ENCODE data around the gene FYN.

The FYN gene

GRCh38 chr6:111894272-111894671 lies 21.0 kb upstream of the FYN start:
- no peaks in the 10 kb centered on the region for H3K79me2 ChIP-seq (ENCODE audit: insufficient read depth, low read length)
- no peaks in the 10 kb centered on the region for H3F3A ChIP-seq (ENCODE audit: insufficient read depth)
- no peaks in the 10 kb centered on the region for H3K9me2 ChIP-seq (replicated peaks; ENCODE audit: insufficient read depth, low read length)
- no peak overlapping the region for H2AFZ ChIP-seq (ENCODE audit: low read depth, low read length, severe bottlenecking)
- no peak overlapping the region for H3K4me2 ChIP-seq (ENCODE audit: low read depth, low read length, poor library complexity, severe bottlenecking)
- H3K27me3 ChIP-seq (ENCODE audit: low read length), result no peaks in the 10 kb centered on the region
- no peaks in the 10 kb centered on the region for H3K36me3 ChIP-seq (ENCODE audit: low read length)
- H3K4me3 ChIP-seq (ENCODE audit: insufficient read depth, low read length, poor library complexity, severe bottlenecking), result no peak overlapping the region
- no peak overlapping the region for H3K9ac ChIP-seq (ENCODE audit: low read length)
- no peak overlapping the region for H3K27ac ChIP-seq (ENCODE audit: low read depth, low read length)
- no peaks in the 10 kb centered on the region for H4K20me1 ChIP-seq (ENCODE audit: low read depth, low read length)
- H3K9me3 ChIP-seq (ENCODE audit: insufficient read depth, low read length), result no peaks in the 10 kb centered on the region
- TF ChIP-seq, protein P1, sequence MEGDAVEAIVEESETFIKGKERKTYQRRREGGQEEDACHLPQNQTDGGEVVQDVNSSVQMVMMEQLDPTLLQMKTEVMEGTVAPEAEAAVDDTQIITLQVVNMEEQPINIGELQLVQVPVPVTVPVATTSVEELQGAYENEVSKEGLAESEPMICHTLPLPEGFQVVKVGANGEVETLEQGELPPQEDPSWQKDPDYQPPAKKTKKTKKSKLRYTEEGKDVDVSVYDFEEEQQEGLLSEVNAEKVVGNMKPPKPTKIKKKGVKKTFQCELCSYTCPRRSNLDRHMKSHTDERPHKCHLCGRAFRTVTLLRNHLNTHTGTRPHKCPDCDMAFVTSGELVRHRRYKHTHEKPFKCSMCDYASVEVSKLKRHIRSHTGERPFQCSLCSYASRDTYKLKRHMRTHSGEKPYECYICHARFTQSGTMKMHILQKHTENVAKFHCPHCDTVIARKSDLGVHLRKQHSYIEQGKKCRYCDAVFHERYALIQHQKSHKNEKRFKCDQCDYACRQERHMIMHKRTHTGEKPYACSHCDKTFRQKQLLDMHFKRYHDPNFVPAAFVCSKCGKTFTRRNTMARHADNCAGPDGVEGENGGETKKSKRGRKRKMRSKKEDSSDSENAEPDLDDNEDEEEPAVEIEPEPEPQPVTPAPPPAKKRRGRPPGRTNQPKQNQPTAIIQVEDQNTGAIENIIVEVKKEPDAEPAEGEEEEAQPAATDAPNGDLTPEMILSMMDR (IDR thresholded peaks at IDR 0.05; ENCODE audit: insufficient read depth, low read length, poor library complexity, severe bottlenecking), result no peak
- no peak for TF ChIP-seq EZH2phosphoT487 (conservative IDR thresholded peaks at IDR 0.05; ENCODE audit: low read length)

GRCh38 chr6:111892431-111892830 lies 19.2 kb upstream of the FYN start:
- Histone ChIP-seq H3K27ac (ENCODE audit: low read depth, low read length) (no peak overlapping the region), H2AFZ (ENCODE audit: low read depth, low read length, severe bottlenecking) (no peak overlapping the region), H3K36me3 (ENCODE audit: low read length) (no peaks in the 10 kb centered on the region), H3K4me2 (ENCODE audit: low read depth, low read length, poor library complexity, severe bottlenecking) (no peak overlapping the region), H3F3A (ENCODE audit: insufficient read depth) (no peaks in the 10 kb centered on the region), H3K9me2 (replicated peaks; ENCODE audit: insufficient read depth, low read length) (no peaks in the 10 kb centered on the region), H4K20me1 (ENCODE audit: low read depth, low read length) (no peaks in the 10 kb centered on the region), H3K9me3 (ENCODE audit: insufficient read depth, low read length) (no peaks in the 10 kb centered on the region), H3K79me2 (ENCODE audit: insufficient read depth, low read length) (no peaks in the 10 kb centered on the region), H3K9ac (ENCODE audit: low read length) (no peak overlapping the region), H3K27me3 (ENCODE audit: low read length) (no peaks in the 10 kb centered on the region), H3K4me3 (ENCODE audit: insufficient read depth, low read length, poor library complexity, severe bottlenecking) (no peak overlapping the region)
- TF ChIP-seq, protein P1 (IDR thresholded peaks at IDR 0.05; ENCODE audit: insufficient read depth, low read length, poor library complexity, severe bottlenecking), result no peak
- no peak for TF ChIP-seq EZH2phosphoT487 (conservative IDR thresholded peaks at IDR 0.05; ENCODE audit: low read length)

DNA sequence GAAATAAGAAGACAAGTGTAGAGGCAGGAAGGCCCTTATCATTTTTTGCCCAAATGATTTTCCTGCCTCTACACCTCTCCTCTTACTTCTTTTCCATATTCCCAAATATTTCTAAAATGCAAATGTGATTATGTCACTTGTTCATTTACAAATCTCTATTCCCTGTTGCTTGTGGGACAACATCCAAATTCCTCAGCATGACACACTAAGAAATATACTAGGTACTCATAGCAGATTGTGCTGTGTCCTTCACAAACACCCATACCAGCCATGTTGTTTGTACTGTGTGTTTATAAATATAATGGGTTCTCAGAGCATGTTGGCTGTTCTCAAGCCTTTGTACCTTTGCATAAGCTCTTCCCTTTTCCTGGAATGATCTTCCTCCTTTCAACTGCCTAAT lies 17.7 kb upstream of the FYN start:
- H3K79me2 ChIP-seq (ENCODE audit: insufficient read depth, low read length), result no peaks in the 10 kb centered on the region
- H3K4me3 ChIP-seq (ENCODE audit: insufficient read depth, low read length, poor library complexity, severe bottlenecking), result no peak overlapping the region
- H3K9me2 ChIP-seq (replicated peaks; ENCODE audit: insufficient read depth, low read length), result no peaks in the 10 kb centered on the region
- H3K4me2 ChIP-seq (ENCODE audit: low read depth, low read length, poor library complexity, severe bottlenecking), result no peak overlapping the region
- no peaks in the 10 kb centered on the region for H3K36me3 ChIP-seq (ENCODE audit: low read length)
- no peak overlapping the region for H3K9ac ChIP-seq (ENCODE audit: low read length)
- H3K27me3 ChIP-seq (ENCODE audit: low read length), result no peaks in the 10 kb centered on the region
- H4K20me1 ChIP-seq (ENCODE audit: low read depth, low read length), result no peaks in the 10 kb centered on the region
- no peaks in the 10 kb centered on the region for H3K9me3 ChIP-seq (ENCODE audit: insufficient read depth, low read length)
- H3F3A ChIP-seq (ENCODE audit: insufficient read depth), result no peaks in the 10 kb centered on the region
- H2AFZ ChIP-seq (ENCODE audit: low read depth, low read length, severe bottlenecking), result no peak overlapping the region
- H3K27ac ChIP-seq (ENCODE audit: low read depth, low read length), result no peak overlapping the region
- TF ChIP-seq, protein P1 (IDR thresholded peaks at IDR 0.05; ENCODE audit: insufficient read depth, low read length, poor library complexity, severe bottlenecking), result no peak
- TF ChIP-seq EZH2phosphoT487 (conservative IDR thresholded peaks at IDR 0.05; ENCODE audit: low read length), result no peak

All from SU-DHL-6 (cell line).